Endodermal cell (in vitro differentiated cells): ENCODE results near the gene GRK1. TPM values are rescaled to one million over a fixed set of nuclear protein-coding genes. Genes with fewer than 3 reads are reported as not detected.

Source experiments
- DNase-seq: peaks from one replicate; pipeline ENCODE4 v3.0.0-alpha.2; 2017
- H3K27ac ChIP-seq: 2 replicates; pipeline ENCODE4 v1.5.1; 2013; ENCODE audit warnings: mild to moderate bottlenecking, low read depth, low read length, moderate library complexity
- H3K27me3 ChIP-seq: 2 replicates; pipeline ENCODE4 v1.6.1; 2013; ENCODE audit warnings: mild to moderate bottlenecking, low read length, moderate library complexity; ENCODE audit not compliant: insufficient read depth, control insufficient read depth, poor library complexity, severe bottlenecking
- H3K36me3 ChIP-seq: 2 replicates; pipeline ENCODE4 v1.7.0; 2013; ENCODE audit warnings: mild to moderate bottlenecking, low read length, moderate library complexity; ENCODE audit not compliant: control insufficient read depth, insufficient read depth
- H3K4me1 ChIP-seq: one replicate; pipeline ENCODE4 v1.7.0; 2013; ENCODE audit warnings: low read length; ENCODE audit not compliant: control insufficient read depth, insufficient read depth
- H3K4me3 ChIP-seq: 2 replicates; pipeline ENCODE4 v1.5.1; 2013; ENCODE audit warnings: mild to moderate bottlenecking, low read length, moderate library complexity
- H3K9ac ChIP-seq: 2 replicates; pipeline ENCODE4 v1.6.1; 2013; ENCODE audit warnings: mild to moderate bottlenecking, low read length, moderate library complexity; ENCODE audit not compliant: poor library complexity, severe bottlenecking; ENCODE audit errors: extremely low read depth
- H3K9me3 ChIP-seq: 2 replicates; pipeline ENCODE4 v1.6.1; 2013; ENCODE audit warnings: mild to moderate bottlenecking, low read length, moderate library complexity; ENCODE audit not compliant: control insufficient read depth
- H3K27ac Mint-ChIP-seq: 2 replicates; pipeline ENCODE4 v1.8.0; 2020; ENCODE audit warnings: mixed read lengths
- H3K27me3 Mint-ChIP-seq: 2 replicates; pipeline ENCODE4 v1.8.0; 2021; ENCODE audit warnings: mild to moderate bottlenecking, mixed read lengths; ENCODE audit not compliant: insufficient read depth
- H3K36me3 Mint-ChIP-seq: 2 replicates; pipeline ENCODE4 v1.8.0; 2020; ENCODE audit warnings: low read depth, mixed read lengths
- H3K4me1 Mint-ChIP-seq: 2 replicates; pipeline ENCODE4 v1.8.0; 2020; ENCODE audit warnings: mixed read lengths
- H3K4me3 Mint-ChIP-seq: 2 replicates; pipeline ENCODE4 v1.8.0; 2020; ENCODE audit warnings: mild to moderate bottlenecking, moderate library complexity, mixed read lengths
- H3K9me3 Mint-ChIP-seq: 2 replicates; pipeline ENCODE4 v1.8.0; 2020; ENCODE audit warnings: mild to moderate bottlenecking, mixed read lengths
- WGBS, 2 experiments: methylation state at CpG; one replicate each; pipeline versions ENCODE4 v1.1.5 to v1.1.7; 2013; ENCODE audit warnings: missing lambda C conversion rate in 2 of 2, mixed read lengths in 1 of 2; ENCODE audit not compliant: insufficient coverage in 1 of 2, insufficient read length in 1 of 2; 5-methylcytosine and 5-hydroxymethylcytosine counted together
- long read RNA-seq, 4 experiments: library from polyadenylated mRNA in 2 of 4; library from RNA in 1 of 4; library from capped mRNA in 1 of 4; stranded (forward) in 3 of 4; unstranded in 1 of 4; transcript quantifications; one replicate each; pipeline ENCODE4 v2.0.0, GENCODE V29; 2020 to 2021; ENCODE audit warnings: inconsistent platforms in 1 of 4
- polyA plus RNA-seq, 2 experiments: library from polyadenylated mRNA; stranded (reverse); fragments of 50-300 nt; gene quantifications; one replicate each; pipeline ENCODE4 v1.2.3, GENCODE V29; 2013
- total RNA-seq, 2 donors: library from RNA; stranded (reverse); fragmentation: NEBNext Ultra II Directional in 1 of 2; extraction: Animal tissue kit (Norgen Biotek cat#: 25700) in 1 of 2; gene quantifications; 2 replicates in 1 of 2; 3 replicates in 1 of 2; pipeline ENCODE4 v1.2.1, GENCODE V29; 2021
- TF ChIP-seq, protein P1 (sequence below): fragments of 200-600 bp; sonication (generic); conservative IDR thresholded peaks from 2 replicates; pipeline ENCODE4 v1.5.0; 2021; ENCODE audit warnings: antibody characterized with exemption, mild to moderate bottlenecking

GRK1 gene
- total RNA-seq = 1 to 10 TPM; 1.7 to 2.5 TPM
- polyA plus RNA-seq (2013, experiment 1 of 2) = 0.25 TPM
- 0.17 TPM for polyA plus RNA-seq (2013, experiment 2 of 2)
- long read RNA-seq, experiment 1 = 0 reads
- long read RNA-seq, experiment 2 = 0 reads
- long read RNA-seq, experiment 3, full-length matches to known transcripts = 3 of 4 reads
- long read RNA-seq, experiment 3, partial matches to known transcripts = 1 of 4 reads
- long read RNA-seq, experiment 3, other reads (novel, unspliced or antisense) = 0 of 4 reads
- long read RNA-seq, experiment 4 = 0 reads

DNA sequence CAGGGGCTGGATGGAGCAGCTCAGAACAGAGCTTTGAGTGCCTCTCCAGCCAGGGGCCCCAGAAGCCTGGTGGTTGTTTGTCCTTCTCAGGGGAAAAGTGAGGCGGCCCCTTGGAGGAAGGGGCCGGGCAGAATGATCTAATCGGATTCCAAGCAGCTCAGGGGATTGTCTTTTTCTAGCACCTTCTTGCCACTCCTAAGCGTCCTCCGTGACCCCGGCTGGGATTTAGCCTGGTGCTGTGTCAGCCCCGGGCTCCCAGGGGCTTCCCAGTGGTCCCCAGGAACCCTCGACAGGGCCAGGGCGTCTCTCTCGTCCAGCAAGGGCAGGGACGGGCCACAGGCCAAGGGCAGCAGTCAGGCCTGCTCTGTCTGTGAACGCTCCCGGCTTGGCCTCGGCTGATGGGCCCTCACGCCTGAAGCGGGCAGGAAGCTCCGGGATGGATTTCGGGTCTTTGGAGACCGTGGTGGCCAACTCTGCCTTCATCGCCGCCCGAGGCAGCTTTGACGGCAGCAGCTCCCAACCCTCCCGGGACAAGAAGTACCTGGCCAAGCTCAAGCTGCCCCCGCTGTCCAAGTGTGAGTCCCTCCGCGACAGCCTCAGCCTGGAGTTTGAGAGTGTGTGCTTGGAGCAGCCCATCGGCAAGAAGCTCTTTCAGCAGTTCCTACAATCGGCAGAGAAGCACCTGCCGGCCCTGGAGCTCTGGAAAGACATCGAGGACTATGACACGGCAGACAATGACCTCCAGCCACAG lies at the start of gene GRK1:
TSS of gene GRK1 (plus strand) at position 269 of the 751 bp plus-strand sequence. CDS start at position 437, 168 bp downstream.
- H3K4me1 Mint-ChIP-seq = peaks cover 19% of the 10 kb centered on the region
- Histone ChIP-seq H3K4me3 (no peak within 1 kb of the TSS), H3K36me3 (no peaks in the 10 kb centered on the region), H3K27ac (no peak within 1 kb of the TSS), H3K4me1 (no peaks in the 10 kb centered on the region), H3K27me3 (no peaks in the 10 kb centered on the region), H3K9ac (peak within 1 kb of the TSS; percentile 11), H3K9me3 (peaks cover 3% of the 10 kb centered on the region)
- no peak within 1 kb of the TSS for H3K4me3 Mint-ChIP-seq
- H3K27me3 Mint-ChIP-seq = peaks cover 2% of the 10 kb centered on the region
- TF ChIP-seq, protein P1, sequence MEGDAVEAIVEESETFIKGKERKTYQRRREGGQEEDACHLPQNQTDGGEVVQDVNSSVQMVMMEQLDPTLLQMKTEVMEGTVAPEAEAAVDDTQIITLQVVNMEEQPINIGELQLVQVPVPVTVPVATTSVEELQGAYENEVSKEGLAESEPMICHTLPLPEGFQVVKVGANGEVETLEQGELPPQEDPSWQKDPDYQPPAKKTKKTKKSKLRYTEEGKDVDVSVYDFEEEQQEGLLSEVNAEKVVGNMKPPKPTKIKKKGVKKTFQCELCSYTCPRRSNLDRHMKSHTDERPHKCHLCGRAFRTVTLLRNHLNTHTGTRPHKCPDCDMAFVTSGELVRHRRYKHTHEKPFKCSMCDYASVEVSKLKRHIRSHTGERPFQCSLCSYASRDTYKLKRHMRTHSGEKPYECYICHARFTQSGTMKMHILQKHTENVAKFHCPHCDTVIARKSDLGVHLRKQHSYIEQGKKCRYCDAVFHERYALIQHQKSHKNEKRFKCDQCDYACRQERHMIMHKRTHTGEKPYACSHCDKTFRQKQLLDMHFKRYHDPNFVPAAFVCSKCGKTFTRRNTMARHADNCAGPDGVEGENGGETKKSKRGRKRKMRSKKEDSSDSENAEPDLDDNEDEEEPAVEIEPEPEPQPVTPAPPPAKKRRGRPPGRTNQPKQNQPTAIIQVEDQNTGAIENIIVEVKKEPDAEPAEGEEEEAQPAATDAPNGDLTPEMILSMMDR = no peak
- H3K36me3 Mint-ChIP-seq = no peaks in the 10 kb centered on the region
- DNase-seq = peak; percentile 64
- WGBS, 2 experiments = 88 to 91% methylated on average over 26 to 32 of the region's 32 CpGs
- peak within 1 kb of the TSS; percentile 84 for H3K27ac Mint-ChIP-seq
- H3K9me3 Mint-ChIP-seq = peaks cover 2% of the 10 kb centered on the region

DNA sequence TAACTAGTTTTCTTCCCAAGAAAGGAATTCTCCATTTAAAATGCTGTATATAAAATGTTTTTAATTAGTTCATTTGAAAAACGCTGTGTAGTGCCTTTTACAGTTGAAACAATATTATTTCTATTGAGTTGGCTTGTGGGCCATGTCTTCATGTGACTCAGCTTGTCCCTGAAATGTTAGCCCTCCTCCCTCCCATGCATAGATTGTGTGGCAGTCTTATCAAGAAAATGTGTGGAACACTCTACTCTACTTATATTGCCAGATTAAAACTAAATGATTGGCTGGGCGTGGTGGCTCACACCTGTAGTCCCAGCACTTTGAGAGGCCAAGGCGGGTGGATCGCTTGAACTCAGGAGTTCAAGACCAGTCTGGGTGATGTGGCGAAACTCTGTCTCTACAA lies 49.1 kb upstream of the GRK1 start:
- Histone ChIP-seq H3K27me3 (no peaks in the 10 kb centered on the region), H3K4me3 (no peak overlapping the region), H3K4me1 (peaks cover 13% of the 10 kb centered on the region), H3K9me3 (no peaks in the 10 kb centered on the region), H3K27ac (no peak overlapping the region), H3K36me3 (peaks cover 49% of the 10 kb centered on the region), H3K9ac (no peak overlapping the region)
- H3K27ac Mint-ChIP-seq = no peak overlapping the region
- no peak for DNase-seq
- peaks cover 6% of the 10 kb centered on the region for H3K9me3 Mint-ChIP-seq
- WGBS, 2 experiments = 92 to 98% methylated on average over 5 of the region's 5 CpGs
- H3K27me3 Mint-ChIP-seq = no peaks in the 10 kb centered on the region
- peaks cover 12% of the 10 kb centered on the region for H3K4me1 Mint-ChIP-seq
- peaks cover 42% of the 10 kb centered on the region for H3K36me3 Mint-ChIP-seq
- TF ChIP-seq, protein P1 = no peak
- no peak overlapping the region for H3K4me3 Mint-ChIP-seq

DNA sequence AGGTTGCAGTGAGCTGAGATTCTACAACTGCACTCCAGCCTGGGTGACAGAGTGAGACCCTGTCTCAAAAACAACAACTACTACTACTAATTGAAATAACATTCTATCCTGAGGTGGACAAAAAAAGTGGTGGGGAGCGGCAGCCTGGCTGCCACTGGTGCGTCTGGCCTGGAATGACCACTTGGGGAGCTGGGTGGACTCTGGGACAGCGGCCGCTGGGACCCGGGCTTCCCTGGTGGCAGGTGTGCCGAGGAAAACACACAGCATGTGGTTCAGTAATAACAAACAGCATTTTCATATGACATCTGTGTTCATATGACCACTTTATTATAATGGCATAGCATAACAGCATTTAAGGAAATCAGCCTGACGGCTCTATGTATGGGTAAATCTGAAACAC lies 48.6 kb upstream of the GRK1 start:
- H3K27me3 Mint-ChIP-seq = no peaks in the 10 kb centered on the region

More for the DNA sequence above, 48.6 kb upstream of the GRK1 start:
- no peak overlapping the region for H3K4me3 Mint-ChIP-seq
- Histone ChIP-seq H3K9ac (no peak overlapping the region), H3K9me3 (no peaks in the 10 kb centered on the region), H3K27me3 (no peaks in the 10 kb centered on the region), H3K36me3 (peaks cover 50% of the 10 kb centered on the region), H3K4me3 (no peak overlapping the region), H3K27ac (no peak overlapping the region), H3K4me1 (peaks cover 13% of the 10 kb centered on the region)
- TF ChIP-seq, protein P1 = peak; percentile 24
- peaks cover 8% of the 10 kb centered on the region for H3K9me3 Mint-ChIP-seq
- DNase-seq = no peak
- H3K36me3 Mint-ChIP-seq = peaks cover 46% of the 10 kb centered on the region
- H3K4me1 Mint-ChIP-seq = peaks cover 12% of the 10 kb centered on the region
- peak overlapping the region; percentile 79 for H3K27ac Mint-ChIP-seq
- 96 to 97% methylated on average over 6 to 7 of the region's 7 CpGs for WGBS, 2 experiments
